ENCODE data around the gene ZNF775.

The ZNF775 gene

DNA sequence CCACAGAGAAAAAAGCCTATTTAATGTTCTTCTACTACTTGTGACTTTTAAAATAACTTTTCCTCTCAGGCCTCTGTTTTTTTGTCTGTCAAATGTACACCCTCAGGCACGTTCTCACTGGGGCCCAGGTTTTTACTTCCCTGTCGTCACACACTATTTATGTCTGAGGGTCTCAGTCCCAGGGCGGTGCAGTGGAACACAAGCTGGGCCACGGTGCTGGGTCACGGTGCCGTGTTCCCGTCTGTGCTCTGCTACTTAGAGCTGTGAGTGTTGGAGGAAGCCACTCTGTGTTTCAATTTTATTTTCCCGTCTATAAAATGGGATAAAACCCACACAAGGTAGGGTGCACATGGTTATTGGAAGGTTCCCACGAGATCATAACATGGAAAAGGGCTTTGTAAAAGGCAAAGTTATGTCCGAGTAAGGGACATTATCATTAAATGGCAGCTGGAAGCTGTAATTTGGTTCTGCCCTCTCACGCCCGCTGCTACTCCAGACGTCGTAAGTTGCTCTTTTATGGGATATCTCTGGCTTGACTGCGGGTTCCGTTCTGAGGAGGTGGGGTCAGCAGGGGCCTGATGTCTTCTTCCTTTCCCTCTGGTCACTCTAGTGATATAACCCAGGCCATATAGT, 25.2 kb downstream of the ZNF775 start:
- TF ChIP-seq, protein P1, sequence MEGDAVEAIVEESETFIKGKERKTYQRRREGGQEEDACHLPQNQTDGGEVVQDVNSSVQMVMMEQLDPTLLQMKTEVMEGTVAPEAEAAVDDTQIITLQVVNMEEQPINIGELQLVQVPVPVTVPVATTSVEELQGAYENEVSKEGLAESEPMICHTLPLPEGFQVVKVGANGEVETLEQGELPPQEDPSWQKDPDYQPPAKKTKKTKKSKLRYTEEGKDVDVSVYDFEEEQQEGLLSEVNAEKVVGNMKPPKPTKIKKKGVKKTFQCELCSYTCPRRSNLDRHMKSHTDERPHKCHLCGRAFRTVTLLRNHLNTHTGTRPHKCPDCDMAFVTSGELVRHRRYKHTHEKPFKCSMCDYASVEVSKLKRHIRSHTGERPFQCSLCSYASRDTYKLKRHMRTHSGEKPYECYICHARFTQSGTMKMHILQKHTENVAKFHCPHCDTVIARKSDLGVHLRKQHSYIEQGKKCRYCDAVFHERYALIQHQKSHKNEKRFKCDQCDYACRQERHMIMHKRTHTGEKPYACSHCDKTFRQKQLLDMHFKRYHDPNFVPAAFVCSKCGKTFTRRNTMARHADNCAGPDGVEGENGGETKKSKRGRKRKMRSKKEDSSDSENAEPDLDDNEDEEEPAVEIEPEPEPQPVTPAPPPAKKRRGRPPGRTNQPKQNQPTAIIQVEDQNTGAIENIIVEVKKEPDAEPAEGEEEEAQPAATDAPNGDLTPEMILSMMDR (conservative IDR thresholded peaks at IDR 0.05): no peak
- peak overlapping the region; percentile 95 for H3K27ac ChIP-seq

DNA sequence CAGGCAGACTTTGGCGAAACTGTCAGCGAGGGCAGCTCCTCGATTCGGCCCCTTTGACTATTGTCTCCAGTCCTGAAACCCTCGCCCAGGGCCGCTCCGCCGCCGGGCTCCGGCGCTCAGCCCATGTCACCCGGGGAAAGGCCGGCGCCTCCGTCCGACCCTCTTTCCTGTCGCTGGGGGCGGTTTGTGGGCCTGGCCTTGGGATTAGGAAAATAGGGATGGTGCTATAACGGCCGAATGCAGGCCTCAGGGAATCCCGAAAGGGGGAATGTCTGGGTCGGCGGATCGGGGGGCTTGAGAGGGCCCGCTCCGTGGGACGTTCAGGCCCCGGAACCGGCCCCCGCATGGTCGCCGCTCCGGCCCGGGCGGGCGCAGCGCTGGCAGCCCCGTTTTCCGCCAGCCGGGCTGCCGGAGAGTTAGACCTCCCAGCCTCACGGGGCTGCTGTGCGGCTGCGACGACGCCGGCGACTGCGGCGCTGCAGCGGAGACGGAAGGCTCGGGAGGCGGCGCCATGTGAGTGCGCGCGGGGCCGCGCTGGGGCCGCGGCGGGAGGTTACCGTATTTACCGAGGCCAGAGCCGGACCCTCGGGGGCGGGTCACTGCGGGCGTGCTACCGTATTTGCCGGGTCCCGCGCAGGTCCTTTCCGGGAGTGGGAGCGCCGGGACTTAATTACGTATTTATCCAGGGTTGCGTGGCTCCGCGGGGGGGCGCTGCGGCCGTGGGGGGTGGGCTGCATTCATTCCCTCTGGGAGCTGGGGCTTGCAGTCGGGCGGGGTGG, 25.9 kb downstream of the ZNF775 start:
- peak overlapping the region; percentile 95 for H3K27ac ChIP-seq
- TF ChIP-seq, protein P1 (conservative IDR thresholded peaks at IDR 0.05): peak; percentile 66

DNA sequence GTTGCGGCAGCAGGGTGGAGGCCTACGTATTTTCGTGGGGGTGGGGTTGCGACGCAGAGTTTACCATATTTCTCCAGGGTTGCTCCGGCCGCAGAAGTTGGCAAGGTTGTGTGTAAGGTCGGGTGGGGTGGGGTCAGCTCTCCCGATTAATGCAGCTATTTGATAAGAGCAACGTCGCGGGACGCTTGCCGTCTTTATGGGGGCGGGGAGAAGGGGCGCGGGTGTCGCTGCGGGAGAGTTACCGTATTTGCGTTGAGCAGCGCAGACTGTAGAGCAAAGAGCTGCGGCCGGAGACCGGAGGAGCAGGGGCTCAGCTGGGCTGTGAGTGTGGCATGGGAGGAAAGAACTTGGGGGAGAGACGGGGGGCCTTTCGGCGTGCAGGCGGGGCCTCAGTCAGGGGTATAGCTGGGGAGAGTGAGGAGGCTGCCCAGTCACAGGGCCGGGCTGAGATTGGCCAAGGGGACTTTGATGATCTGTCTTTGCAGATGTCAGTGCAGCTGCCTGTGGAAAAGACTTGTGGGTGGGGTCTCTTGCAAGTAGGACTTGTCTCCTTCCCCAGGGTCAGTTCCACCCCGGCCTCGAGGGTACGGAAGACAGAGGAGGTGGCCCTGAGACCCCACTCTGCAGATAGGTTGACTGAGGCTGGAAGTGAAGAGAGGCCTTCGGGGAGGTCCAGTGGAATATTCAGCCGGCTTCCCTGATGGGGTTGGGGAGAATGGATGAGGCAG, 26.6 kb downstream of the ZNF775 start:
- TF ChIP-seq, protein P1 (conservative IDR thresholded peaks at IDR 0.05): no peak
- peak overlapping the region; percentile 95 for H3K27ac ChIP-seq

DNA sequence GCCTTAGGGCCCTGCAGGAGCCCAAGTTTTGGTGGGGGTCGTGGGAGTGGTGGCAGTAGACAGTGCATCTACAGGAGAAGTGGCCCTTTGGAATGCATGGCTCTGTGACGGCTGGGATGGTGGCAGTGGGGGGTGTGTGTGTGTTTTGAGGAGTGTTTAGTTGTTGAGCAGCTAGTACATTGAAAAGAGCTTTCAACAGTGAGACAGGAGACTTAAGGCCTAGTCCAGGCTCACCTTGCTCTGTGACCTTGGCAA, 27.1 kb downstream of the ZNF775 start:
- H3K27ac ChIP-seq: peak overlapping the region; percentile 95
- TF ChIP-seq, protein P1 (conservative IDR thresholded peaks at IDR 0.05): no peak

DNA sequence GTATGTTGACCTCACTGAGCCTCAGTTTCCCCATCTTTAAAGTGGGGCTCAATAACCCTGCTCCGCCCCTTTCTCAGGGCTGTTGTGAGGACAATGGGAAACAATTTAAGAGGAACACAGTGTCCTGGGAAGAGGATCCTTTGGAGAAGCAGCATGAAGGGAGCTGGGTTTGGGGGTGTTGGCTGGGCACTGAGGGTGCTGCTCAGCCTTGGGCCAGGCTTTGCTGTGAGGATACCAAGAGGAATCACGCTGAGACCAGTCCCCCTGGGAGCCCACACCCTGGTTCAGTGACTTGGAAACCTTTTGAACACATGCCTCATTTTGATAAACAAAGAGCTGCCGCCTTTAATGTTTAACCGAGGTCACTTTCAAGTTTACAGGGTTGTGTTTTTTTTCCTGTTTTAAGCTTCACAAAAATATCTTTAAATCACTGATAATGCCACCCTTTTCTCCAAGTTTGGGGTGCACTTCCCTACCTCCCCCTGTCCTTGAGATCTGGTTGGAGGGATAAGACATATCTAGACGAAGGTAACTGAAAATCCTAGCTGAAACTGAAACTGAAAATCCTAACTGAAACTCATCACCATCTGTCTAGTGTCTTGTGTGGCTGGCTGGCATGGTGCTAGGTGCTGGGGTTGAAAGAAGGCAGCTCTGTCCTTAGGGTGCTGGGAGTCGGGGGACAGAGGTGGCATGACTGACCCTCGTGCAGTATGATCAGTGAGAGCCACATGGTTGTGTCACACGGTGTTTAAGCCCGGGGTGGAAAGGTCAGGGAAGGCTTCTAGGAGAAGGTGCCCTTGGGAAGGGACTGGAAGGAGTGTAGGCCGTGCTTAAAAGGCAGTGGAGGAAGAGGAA, 27.7 kb downstream of the ZNF775 start:
- H3K27ac ChIP-seq: peak overlapping the region; percentile 95
- TF ChIP-seq, protein P1 (conservative IDR thresholded peaks at IDR 0.05): no peak

DNA sequence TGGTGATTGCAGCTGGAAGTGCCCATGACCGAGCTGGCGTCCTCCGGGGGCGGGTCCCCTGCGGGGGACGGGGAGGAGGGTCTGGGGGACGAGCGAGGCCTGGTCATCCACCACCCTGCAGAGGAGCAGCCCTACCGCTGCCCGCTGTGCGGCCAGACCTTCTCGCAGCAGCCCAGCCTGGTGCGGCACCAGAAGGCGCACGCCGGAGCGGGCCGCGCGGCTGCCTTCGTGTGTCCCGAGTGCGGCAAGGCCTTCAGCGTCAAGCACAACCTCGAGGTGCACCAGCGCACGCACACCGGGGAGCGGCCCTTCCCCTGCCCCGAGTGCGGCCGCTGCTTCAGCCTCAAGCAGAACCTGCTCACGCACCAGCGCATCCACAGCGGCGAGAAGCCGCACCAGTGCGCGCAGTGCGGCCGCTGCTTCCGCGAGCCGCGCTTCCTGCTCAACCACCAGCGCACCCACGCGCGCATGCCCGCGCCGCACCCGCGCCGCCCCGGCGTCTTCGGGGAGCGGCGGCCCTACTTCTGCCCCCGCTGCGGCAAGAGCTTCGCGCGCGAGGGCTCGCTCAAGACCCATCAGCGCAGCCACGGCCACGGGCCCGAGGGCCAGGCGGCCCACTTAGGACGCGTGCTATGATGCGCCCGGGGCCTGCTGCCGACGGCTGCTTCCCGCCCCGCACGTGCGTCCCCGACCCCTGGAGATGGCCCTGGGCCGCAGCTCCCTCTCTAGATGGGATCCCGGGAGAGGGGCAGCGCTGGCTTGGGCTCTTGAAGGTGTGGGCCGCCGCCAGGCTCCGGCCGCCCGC, 28.7 kb downstream of the ZNF775 start:
- TF ChIP-seq, protein P1 (conservative IDR thresholded peaks at IDR 0.05): no peak
- H3K27ac ChIP-seq: no peak overlapping the region

Data from VCaP (cell line).